HUES48 (cell line): ENCODE results near the gene CEP72.

Source experiments
- H3K27ac ChIP-seq: one replicate; pipeline ENCODE4 v1.7.0; 2013; ENCODE audit warnings: low read depth, low read length, inconsistent platforms
- H3K27me3 ChIP-seq: 2 replicates; pipeline ENCODE4 v1.6.1; 2013; ENCODE audit warnings: mild to moderate bottlenecking, low read length; ENCODE audit not compliant: control insufficient read depth, insufficient read depth
- H3K36me3 ChIP-seq: 2 replicates; pipeline ENCODE4 v1.6.1; 2013; ENCODE audit warnings: low read length; ENCODE audit not compliant: control insufficient read depth, insufficient read depth
- H3K4me1 ChIP-seq: 2 replicates; pipeline ENCODE4 v1.6.1; 2013; ENCODE audit warnings: mild to moderate bottlenecking, low read length; ENCODE audit not compliant: control insufficient read depth, insufficient read depth
- H3K4me3 ChIP-seq: 2 replicates; pipeline ENCODE4 v1.5.1; 2013; ENCODE audit warnings: mild to moderate bottlenecking, low read depth, low read length
- H3K9ac ChIP-seq: 2 replicates; pipeline ENCODE4 v1.6.1; 2013; ENCODE audit warnings: mild to moderate bottlenecking, low read depth, low read length, moderate library complexity
- H3K9me3 ChIP-seq: 2 replicates; pipeline ENCODE4 v1.6.1; 2013; ENCODE audit warnings: low read length; ENCODE audit not compliant: control insufficient read depth, insufficient read depth

The CEP72 gene

DNA sequence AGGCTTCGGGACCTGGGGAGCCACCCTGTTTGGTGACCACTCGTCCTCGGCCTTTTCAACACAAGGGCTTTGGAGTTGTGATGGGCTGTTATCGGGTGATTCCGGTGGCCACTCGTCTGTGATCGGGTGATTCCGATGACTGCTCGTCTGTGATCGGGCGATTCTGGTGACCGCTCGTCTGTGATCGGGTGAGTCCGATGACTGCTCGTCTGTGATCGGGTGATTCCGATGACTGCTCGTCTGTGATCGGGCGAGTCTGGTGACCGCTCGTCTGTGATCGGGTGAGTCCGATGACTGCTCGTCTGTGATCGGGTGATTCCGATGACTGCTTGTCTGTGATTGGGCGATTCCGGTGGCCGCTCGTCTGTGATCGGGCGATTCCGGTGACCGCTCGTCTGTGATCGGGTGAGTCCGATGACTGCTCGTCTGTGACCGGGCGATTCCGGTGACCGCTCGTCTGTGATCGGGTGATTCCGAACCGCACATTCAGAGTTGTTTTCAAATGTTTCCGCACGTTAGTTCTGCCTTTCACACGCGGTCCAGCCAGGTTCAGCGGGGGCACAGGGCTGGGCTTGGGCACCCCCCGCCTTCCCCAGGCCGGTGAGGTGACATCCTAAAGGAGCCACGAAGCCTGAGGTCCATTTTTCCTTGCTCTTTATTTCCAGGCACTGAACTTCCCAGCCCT, 50.8 kb downstream of the CEP72 start:
- Histone ChIP-seq H3K9me3 (no peaks in the 10 kb centered on the region), H3K36me3 (peaks cover 72% of the 10 kb centered on the region), H3K27ac (no peak overlapping the region), H3K9ac (no peak overlapping the region), H3K4me1 (no peaks in the 10 kb centered on the region), H3K4me3 (no peak overlapping the region), H3K27me3 (no peaks in the 10 kb centered on the region)

DNA sequence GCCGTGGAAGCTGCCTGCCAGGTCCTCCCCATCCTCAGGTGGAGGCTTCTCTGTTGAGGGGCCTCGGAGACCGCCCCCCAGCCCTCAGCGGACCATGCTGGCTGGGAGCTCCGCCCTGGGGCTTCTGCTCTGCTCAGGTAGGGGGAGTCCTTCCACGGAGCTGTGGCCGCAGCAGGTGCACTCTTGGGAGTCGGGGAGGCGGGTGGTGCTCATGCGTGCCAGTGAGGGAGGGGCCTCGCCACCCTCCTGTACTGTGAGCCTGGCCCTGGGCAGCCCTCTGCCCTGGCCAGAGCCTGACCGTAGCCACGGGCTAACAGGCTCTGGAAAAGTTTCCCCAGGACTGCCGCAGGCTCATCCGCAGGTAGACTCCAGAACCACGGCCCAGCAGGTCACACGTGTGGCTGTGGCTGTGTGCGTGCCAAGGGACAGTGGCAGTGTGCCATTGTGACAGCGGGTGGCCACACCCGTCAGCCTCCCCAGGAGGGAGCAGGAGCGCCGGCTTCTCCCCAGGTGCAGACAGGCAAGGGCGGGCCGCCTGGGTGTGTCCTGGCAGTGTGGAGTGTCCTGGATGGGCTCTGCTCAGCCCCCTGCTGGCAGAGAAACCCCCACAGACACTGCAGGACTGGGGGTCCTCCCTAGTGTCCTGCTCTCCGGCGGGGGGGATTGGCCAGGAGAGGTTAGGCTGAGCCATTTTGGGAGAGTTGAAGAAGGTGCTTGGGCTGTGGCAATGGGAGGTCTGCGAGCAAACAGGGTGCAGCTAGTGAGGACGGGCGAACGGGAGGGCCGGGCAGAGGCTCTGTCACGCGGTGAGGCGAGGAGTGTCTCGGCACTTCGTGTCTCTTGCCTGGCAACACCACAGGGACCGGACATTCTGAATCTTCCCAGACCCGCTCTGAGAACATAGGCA, 51.5 kb downstream of the CEP72 start:
- Histone ChIP-seq H3K9me3 (no peaks in the 10 kb centered on the region), H3K4me1 (no peaks in the 10 kb centered on the region), H3K9ac (no peak overlapping the region), H3K27ac (no peak overlapping the region), H3K36me3 (peaks cover 72% of the 10 kb centered on the region), H3K4me3 (no peak overlapping the region), H3K27me3 (no peaks in the 10 kb centered on the region)

DNA sequence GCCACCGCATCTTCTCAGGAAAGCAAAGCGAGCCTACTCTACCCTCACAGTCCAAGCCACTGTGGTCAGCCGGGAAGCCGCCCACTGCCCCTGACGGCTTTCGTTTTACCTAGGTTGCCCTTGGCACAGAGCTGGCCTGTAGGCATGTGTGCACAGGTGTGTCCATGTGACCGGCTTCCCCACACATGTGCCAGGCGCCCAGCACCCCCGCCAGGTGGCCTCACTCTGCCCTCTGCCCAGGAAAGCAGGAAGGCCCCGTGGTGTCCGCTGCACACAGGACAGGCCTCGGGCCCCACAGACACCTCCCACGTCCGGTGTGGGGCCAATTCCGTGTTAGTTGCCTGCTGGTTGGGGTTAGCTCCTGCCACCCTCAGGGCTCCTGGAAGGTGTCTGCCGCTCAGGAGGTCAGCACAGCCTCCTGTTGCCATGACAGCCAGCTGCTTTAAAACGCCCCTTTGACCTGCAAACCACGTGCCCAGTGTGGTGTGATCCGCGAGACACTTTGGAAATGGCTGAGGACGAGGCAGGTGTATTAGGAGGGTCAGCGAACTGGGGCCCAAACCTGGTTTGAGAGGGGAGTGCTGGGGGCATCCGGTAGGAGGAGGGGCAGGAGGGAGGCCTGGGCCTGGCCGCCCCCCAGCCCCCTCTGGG, 52.3 kb downstream of the CEP72 start:
- no peaks in the 10 kb centered on the region for H3K27me3 ChIP-seq
- no peak overlapping the region for H3K4me3 ChIP-seq
- H3K9ac ChIP-seq: no peak overlapping the region
- peaks cover 69% of the 10 kb centered on the region for H3K36me3 ChIP-seq
- H3K4me1 ChIP-seq: 0 out of 2 replicates have a peak, but pooled peaks cover 3% of the 10 kb centered on the region
- H3K27ac ChIP-seq: no peak overlapping the region
- no peaks in the 10 kb centered on the region for H3K9me3 ChIP-seq

DNA sequence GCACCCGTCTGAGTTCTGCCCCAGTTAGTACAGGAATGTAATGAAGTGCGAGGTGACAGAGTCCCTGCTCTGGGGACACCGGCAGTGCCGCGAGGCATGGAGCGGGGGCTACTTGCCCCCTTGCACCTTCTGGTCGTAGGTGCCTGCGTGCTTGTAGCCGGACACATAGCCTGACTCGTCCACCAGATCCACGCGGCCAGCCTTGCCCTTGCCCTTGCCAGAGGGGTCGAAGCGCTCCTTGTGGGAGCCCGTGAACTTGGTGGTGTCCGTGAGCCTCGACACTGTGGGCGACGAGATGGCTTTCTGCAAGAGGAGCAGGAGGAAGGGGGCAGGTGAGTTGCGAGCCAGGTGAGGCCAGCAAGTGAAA, 52.8 kb downstream of the CEP72 start:
- H3K4me3 ChIP-seq: no peak overlapping the region
- H3K4me1 ChIP-seq: 0 out of 2 replicates have a peak, but pooled peaks cover 3% of the 10 kb centered on the region
- H3K27ac ChIP-seq: no peak overlapping the region
- H3K9ac ChIP-seq: no peak overlapping the region
- no peaks in the 10 kb centered on the region for H3K27me3 ChIP-seq
- H3K9me3 ChIP-seq: no peaks in the 10 kb centered on the region
- peaks cover 64% of the 10 kb centered on the region for H3K36me3 ChIP-seq

DNA sequence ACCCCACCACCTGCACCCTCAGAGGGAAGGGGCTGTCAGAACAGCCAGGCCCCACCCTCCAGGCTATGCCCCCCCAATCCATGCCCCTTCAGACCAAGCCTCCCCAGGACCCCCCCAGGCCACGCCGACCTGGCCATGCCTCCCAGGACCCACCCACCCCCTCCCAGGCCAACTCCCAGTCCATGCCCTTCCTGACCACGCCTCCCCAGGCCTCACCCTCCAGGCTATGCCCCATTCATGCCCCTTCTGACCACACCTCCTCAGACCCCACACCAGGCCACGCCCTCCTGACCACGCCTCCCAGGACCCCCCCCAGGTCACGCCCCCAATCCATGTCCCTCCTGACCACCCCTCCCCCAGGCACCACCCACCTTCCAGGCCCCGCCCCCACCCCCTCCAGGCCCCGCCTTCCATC, 53.4 kb downstream of the CEP72 start:
- Histone ChIP-seq H3K27me3 (no peaks in the 10 kb centered on the region), H3K36me3 (peaks cover 58% of the 10 kb centered on the region), H3K4me1 (0 out of 2 replicates have a peak, but pooled peaks cover 3% of the 10 kb centered on the region), H3K4me3 (no peak overlapping the region), H3K27ac (no peak overlapping the region), H3K9me3 (no peaks in the 10 kb centered on the region), H3K9ac (no peak overlapping the region)

DNA sequence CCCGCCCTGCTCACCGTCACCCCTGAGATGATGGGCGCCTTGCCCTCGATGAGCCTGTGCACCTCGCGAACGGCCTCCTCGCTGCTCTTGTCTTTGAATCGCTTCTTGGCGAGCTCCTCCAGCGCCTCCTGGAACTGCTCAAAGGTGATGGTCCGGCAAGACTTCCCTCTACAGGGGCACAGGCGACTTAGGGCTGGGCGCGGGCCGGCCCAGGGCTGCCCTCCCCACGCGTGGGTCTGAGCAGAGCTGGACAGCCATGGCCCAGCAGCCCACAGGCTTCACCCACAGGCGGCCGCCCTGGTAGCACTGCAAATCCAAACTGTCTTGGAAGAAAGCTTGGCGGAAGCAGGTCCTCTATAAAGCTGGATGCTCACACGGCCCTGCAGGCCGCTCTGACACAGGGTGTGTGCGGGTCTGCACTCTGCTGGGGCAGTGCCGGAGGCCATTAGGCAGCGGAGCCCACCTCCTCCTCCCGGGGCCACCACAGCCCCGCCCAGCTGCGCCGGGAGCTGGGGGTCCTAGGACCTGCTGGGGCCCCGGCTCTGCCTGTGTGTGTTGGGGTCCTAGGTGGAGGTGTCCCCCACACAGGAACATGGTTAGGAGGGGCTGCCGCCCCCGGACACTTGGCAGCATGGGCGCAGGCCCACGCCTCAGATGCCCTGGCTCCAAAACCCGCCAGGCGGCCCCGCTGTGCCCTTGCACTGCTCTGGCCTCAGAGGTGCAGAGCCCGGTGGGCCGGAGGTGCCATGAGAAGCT, 54.0 kb downstream of the CEP72 start:
- H3K9ac ChIP-seq: no peak overlapping the region
- no peaks in the 10 kb centered on the region for H3K27me3 ChIP-seq
- peaks cover 52% of the 10 kb centered on the region for H3K36me3 ChIP-seq
- H3K9me3 ChIP-seq: no peaks in the 10 kb centered on the region
- 0 out of 2 replicates have a peak, but pooled peaks cover 3% of the 10 kb centered on the region for H3K4me1 ChIP-seq
- H3K4me3 ChIP-seq: no peak overlapping the region
- H3K27ac ChIP-seq: no peak overlapping the region

DNA sequence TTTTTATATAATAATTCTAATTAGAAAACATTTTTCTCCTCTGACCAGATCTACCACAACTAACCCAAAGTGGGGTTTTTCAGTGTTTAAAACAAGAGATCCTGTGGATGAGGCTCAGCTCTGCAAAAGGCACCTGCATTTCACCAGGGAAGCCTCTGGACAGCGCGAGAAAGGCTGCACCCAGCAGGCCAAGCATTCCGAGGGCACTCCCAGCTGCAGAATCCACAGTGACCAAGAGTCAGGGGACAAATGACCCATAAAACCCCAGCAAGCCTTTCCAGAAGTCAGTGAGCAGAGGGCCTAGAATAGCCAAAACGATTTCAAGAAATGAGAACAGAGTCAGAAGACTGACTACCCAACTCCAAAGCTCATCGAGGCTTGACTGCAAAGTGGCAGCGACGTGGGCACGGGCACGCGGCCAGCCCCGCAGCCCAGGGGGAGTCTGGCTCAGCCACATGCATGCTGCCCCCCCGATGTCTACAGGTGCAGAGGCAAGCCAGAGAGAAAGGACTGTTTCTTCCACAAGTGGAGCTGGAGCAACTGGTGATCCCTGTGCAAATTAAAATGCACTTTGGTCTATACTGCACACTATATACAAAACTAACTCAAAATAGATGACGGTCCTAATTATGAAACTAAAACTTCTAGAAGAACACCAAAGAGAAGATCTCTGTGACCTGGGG, 54.8 kb downstream of the CEP72 start:
- Histone ChIP-seq H3K4me1 (0 out of 2 replicates have a peak, but pooled peaks cover 6% of the 10 kb centered on the region), H3K36me3 (peaks cover 47% of the 10 kb centered on the region), H3K9me3 (no peaks in the 10 kb centered on the region), H3K4me3 (no peak overlapping the region), H3K27me3 (no peaks in the 10 kb centered on the region), H3K27ac (no peak overlapping the region), H3K9ac (no peak overlapping the region)

DNA sequence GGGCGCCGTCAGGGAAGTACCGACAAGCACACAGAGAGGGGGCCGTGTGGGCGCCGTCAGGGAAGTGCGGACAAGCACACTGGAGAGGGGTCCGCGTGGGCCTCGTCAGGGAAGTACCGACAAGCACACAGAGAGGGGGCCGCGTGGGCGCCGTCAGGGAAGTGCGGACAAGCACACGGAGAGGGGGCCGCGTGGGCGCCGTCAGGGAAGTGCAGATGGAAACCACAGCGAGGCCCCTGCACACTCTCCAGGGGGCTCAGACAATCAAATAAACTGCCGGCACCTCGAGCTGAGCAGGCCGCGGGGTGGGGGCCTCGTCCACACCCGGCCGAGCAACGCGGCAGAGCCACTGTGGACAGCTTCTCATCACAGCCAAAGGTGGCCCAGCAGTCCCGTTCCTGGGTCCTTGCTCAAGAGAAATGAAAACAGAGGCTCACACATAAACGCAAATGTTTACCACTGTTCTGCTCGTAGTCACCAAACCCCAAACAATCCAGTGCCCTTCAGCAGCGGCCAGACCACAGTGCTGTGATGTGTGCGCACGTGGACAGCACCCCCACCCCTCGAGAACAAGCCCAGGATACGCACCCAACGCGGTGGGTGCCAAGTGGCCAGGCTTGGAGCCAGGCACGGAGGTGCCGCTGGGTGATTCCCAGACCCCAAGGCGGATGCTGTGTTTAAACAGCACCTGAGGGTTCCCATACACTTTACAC, 56.3 kb downstream of the CEP72 start:
- Histone ChIP-seq H3K4me3 (no peak overlapping the region), H3K27me3 (no peaks in the 10 kb centered on the region), H3K9me3 (no peaks in the 10 kb centered on the region), H3K27ac (no peak overlapping the region), H3K9ac (no peak overlapping the region), H3K4me1 (0 out of 2 replicates have a peak, but pooled peaks cover 12% of the 10 kb centered on the region), H3K36me3 (peaks cover 40% of the 10 kb centered on the region)

DNA sequence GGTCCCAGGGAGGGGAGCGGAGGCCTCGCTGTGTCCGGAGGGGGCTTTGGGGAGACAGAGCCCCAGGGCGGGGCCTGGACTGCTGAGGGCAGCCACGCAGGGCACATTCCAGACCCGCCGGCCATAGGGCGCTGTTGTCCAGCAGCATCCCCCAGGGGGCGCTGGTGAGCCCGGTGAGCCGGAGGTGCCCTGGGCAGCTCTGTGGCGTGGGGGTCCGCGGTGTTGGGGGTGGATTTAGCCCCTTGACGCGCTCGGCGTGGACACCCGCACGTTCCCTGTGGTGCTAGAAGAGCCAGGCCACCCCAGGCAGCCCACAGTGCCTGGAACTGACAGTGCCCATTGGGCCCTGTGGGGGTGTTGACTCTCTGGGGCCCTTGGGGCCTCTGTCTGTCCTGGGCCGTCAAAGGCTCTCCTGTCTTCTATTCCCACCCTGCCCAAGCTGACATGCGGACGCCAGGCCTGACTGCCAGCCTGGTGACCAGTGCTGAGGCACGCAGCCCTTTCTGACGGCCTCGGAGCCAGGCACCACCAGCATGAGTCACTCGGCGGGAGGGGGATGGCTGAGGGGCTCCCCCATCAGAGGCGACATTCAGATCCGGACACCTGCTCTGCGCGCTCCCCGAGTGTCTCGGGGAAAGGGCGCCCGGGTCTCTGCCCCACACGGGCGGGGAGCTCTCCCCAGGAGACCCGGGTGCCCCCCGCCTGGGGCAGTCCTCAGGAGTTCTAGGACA, 57.1 kb downstream of the CEP72 start:
- H3K4me1 ChIP-seq: 0 out of 2 replicates have a peak, but pooled peaks cover 12% of the 10 kb centered on the region
- peaks cover 32% of the 10 kb centered on the region for H3K36me3 ChIP-seq
- no peak overlapping the region for H3K27ac ChIP-seq
- H3K4me3 ChIP-seq: no peak overlapping the region
- H3K9me3 ChIP-seq: no peaks in the 10 kb centered on the region
- peaks cover 4% of the 10 kb centered on the region; the same call in 1 of the 2 replicates for H3K27me3 ChIP-seq
- no peak overlapping the region for H3K9ac ChIP-seq
